NCI-H524 treated with DMSO at 0.1 percent for 48 hours (cell line): ENCODE measurements around the gene EXOC7.

Experiments used
- DNase-seq: peaks from one replicate; lab custom pipeline; 2025; lab: John Stamatoyannopoulos, UW

EXOC7 gene

GRCh38 chr17:76103274-76104139 is at the start of gene EXOC7:
TSS of gene EXOC7 (minus strand) at chr17:76103787. CDS start at chr17:76103692, 95 bp downstream.
- DNase-seq = peak; percentile 88

GRCh38 chr17:76153202-76153601 is 49.6 kb upstream of the EXOC7 start:
- no peak for DNase-seq

GRCh38 chr17:76152591-76152990 is 49.0 kb upstream of the EXOC7 start:
- no peak for DNase-seq

GRCh38 chr17:76151896-76152454 is 48.4 kb upstream of the EXOC7 start:
- DNase-seq = no peak

- DNase-seq = no peak
Observed at GRCh38 chr17:76150712-76151622, 47.4 kb upstream of the EXOC7 start.

GRCh38 chr17:76149214-76149613 is 45.6 kb upstream of the EXOC7 start:
- no peak for DNase-seq

GRCh38 chr17:76148015-76148326 is 44.4 kb upstream of the EXOC7 start:
- DNase-seq = no peak

- DNase-seq = no peak
Observed at GRCh38 chr17:76147211-76148014, 43.8 kb upstream of the EXOC7 start.

- DNase-seq = no peak
Observed at GRCh38 chr17:76146053-76146851, 42.7 kb upstream of the EXOC7 start.

- DNase-seq = no peak
Observed at GRCh38 chr17:76145231-76146052, 41.9 kb upstream of the EXOC7 start.

GRCh38 chr17:76142585-76143041 is 39.0 kb upstream of the EXOC7 start:
- DNase-seq = no peak

GRCh38 chr17:76142039-76142584 is 38.5 kb upstream of the EXOC7 start:
- no peak for DNase-seq

GRCh38 chr17:76141212-76142038 is 37.8 kb upstream of the EXOC7 start, which contains the start of gene FOXJ1:
TSS of gene FOXJ1 (minus strand) at chr17:76141245. CDS start at chr17:76140395, 850 bp downstream.
- peak; percentile 97 for DNase-seq

- DNase-seq = no peak
Observed at GRCh38 chr17:76140661-76141211, 37.1 kb upstream of the EXOC7 start.

GRCh38 chr17:76139801-76140660 is 36.4 kb upstream of the EXOC7 start:
- DNase-seq = no peak

- no peak for DNase-seq
Observed at GRCh38 chr17:76138896-76139752, 35.5 kb upstream of the EXOC7 start.
